ENCODE measurements around the gene CFAP46. TPM values are rescaled to one million over a fixed set of nuclear protein-coding genes. Genes with fewer than 3 reads are reported as not detected.

Gene CFAP46
- total and polyA plus RNA-seq, 4 donors, result 0.33 to 0.59 (median 0.42) TPM

DNA sequence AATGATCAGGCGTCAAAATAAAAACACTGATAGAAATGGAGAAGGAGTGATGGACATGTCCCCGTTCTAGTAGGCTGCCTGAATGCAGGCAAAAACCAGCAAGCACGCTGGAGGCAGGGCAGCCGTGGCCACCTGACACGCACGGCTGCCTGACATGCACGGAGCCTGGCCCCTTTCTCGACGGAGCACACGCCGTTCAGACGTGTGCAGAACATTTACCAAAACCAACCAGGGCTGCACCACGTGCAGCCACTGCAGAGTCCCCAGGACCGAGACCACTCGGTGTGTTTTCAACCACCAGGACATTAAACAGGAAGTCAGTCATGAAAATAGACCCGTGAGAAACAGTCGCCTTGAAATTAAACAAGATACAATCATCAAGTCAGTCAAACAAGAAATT is 94.5 kb downstream of the CFAP46 start (continued):
- TF ChIP-seq NR2F2 (IDR thresholded peaks at IDR 0.05), result no peak
- TF ChIP-seq, protein P1, sequence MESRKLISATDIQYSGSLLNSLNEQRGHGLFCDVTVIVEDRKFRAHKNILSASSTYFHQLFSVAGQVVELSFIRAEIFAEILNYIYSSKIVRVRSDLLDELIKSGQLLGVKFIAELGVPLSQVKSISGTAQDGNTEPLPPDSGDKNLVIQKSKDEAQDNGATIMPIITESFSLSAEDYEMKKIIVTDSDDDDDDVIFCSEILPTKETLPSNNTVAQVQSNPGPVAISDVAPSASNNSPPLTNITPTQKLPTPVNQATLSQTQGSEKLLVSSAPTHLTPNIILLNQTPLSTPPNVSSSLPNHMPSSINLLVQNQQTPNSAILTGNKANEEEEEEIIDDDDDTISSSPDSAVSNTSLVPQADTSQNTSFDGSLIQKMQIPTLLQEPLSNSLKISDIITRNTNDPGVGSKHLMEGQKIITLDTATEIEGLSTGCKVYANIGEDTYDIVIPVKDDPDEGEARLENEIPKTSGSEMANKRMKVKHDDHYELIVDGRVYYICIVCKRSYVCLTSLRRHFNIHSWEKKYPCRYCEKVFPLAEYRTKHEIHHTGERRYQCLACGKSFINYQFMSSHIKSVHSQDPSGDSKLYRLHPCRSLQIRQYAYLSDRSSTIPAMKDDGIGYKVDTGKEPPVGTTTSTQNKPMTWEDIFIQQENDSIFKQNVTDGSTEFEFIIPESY (IDR thresholded peaks at IDR 0.05), result no peak
- TF ChIP-seq TAF1 (conservative IDR thresholded peaks at IDR 0.05), result no peak

GRCh38 chr10:132847416-132847777 is 95.0 kb downstream of the CFAP46 start:
- H3K27ac ChIP-seq (ENCODE audit: low read depth in 1 of 2, low read length in 2 of 2), result no peak overlapping the region
- H3K9ac ChIP-seq (ENCODE audit: low read depth in 1 of 2, low read length in 2 of 2), result no peak overlapping the region
- no peaks in the 10 kb centered on the region for H3K4me1 ChIP-seq (ENCODE audit: control insufficient read depth in 4 of 4, insufficient read depth in 4 of 4, low read length in 3 of 4)
- peaks cover 4 to 14% (median 7%) of the 10 kb centered on the region in 4 donors for H3K9me3 ChIP-seq (ENCODE audit: control insufficient read depth in 4 of 4, low read length in 3 of 4)
- TF ChIP-seq HNF4A (conservative IDR thresholded peaks at IDR 0.05), result no peak
- no peak for TF ChIP-seq RXRA (IDR thresholded peaks at IDR 0.05)
- TF ChIP-seq, protein P1 (IDR thresholded peaks at IDR 0.05), result no peak
- TF ChIP-seq, protein P2, sequence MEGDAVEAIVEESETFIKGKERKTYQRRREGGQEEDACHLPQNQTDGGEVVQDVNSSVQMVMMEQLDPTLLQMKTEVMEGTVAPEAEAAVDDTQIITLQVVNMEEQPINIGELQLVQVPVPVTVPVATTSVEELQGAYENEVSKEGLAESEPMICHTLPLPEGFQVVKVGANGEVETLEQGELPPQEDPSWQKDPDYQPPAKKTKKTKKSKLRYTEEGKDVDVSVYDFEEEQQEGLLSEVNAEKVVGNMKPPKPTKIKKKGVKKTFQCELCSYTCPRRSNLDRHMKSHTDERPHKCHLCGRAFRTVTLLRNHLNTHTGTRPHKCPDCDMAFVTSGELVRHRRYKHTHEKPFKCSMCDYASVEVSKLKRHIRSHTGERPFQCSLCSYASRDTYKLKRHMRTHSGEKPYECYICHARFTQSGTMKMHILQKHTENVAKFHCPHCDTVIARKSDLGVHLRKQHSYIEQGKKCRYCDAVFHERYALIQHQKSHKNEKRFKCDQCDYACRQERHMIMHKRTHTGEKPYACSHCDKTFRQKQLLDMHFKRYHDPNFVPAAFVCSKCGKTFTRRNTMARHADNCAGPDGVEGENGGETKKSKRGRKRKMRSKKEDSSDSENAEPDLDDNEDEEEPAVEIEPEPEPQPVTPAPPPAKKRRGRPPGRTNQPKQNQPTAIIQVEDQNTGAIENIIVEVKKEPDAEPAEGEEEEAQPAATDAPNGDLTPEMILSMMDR (IDR thresholded peaks at IDR 0.05; ENCODE audit: low read depth, low read length, missing input control), result no peak
- TF ChIP-seq FOXA2 (IDR thresholded peaks at IDR 0.05), result no peak
- TF ChIP-seq MAX (IDR thresholded peaks at IDR 0.05), result no peak
- TF ChIP-seq TAF1 (conservative IDR thresholded peaks at IDR 0.05), result no peak
- TF ChIP-seq HNF4G (IDR thresholded peaks at IDR 0.05), result no peak
- DNase-seq (ENCODE audit: low spot score), result no peak
- no peak overlapping the region for H3K4me3 ChIP-seq (ENCODE audit: low read depth in 1 of 3, low read length in 3 of 3)
- 73% methylated on average over 10 of the region's 10 CpGs for WGBS
- H3K27me3 ChIP-seq (ENCODE audit: control insufficient read depth in 4 of 4, insufficient read depth in 4 of 4, low read length in 3 of 4), result peaks cover 0 to 4% (median 0%) of the 10 kb centered on the region in 4 donors
- H3K36me3 ChIP-seq (ENCODE audit: control insufficient read depth in 4 of 4, insufficient read depth in 3 of 4, low read depth in 1 of 4, low read length in 3 of 4), result no peaks in the 10 kb centered on the region

- Histone ChIP-seq H3K27me3 (ENCODE audit: control insufficient read depth in 4 of 4, insufficient read depth in 4 of 4, low read length in 3 of 4) (peaks cover 0 to 4% (median 0%) of the 10 kb centered on the region in 4 donors), H3K9me3 (ENCODE audit: control insufficient read depth in 4 of 4, low read length in 3 of 4) (peaks cover 9 to 17% (median 11%) of the 10 kb centered on the region in 4 donors), H3K27ac (ENCODE audit: low read depth in 1 of 2, low read length in 2 of 2) (no peak overlapping the region), H3K36me3 (ENCODE audit: control insufficient read depth in 4 of 4, insufficient read depth in 3 of 4, low read depth in 1 of 4, low read length in 3 of 4) (no peaks in the 10 kb centered on the region), H3K4me3 (ENCODE audit: low read depth in 1 of 3, low read length in 3 of 3) (no peak overlapping the region), H3K9ac (ENCODE audit: low read depth in 1 of 2, low read length in 2 of 2) (no peak overlapping the region), H3K4me1 (ENCODE audit: control insufficient read depth in 4 of 4, insufficient read depth in 4 of 4, low read length in 3 of 4) (no peaks in the 10 kb centered on the region)
- TF ChIP-seq, protein P3, sequence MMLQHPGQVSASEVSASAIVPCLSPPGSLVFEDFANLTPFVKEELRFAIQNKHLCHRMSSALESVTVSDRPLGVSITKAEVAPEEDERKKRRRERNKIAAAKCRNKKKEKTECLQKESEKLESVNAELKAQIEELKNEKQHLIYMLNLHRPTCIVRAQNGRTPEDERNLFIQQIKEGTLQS (IDR thresholded peaks at IDR 0.05), result no peak
- TF ChIP-seq SP1 (IDR thresholded peaks at IDR 0.05) (no peak), FOXA1 (IDR thresholded peaks at IDR 0.05) (no peak), TAF1 (conservative IDR thresholded peaks at IDR 0.05) (no peak), JUND (IDR thresholded peaks at IDR 0.05) (no peak), FOXA2 (IDR thresholded peaks at IDR 0.05) (no peak), MAX (IDR thresholded peaks at IDR 0.05) (no peak), RAD21 (IDR thresholded peaks at IDR 0.05) (no peak), NR2F2 (IDR thresholded peaks at IDR 0.05) (no peak), RXRA (IDR thresholded peaks at IDR 0.05) (no peak)
- DNase-seq (ENCODE audit: low spot score), result no peak
- 88% methylated on average over 27 of the region's 27 CpGs for WGBS
Measured at GRCh38 chr10:132846631-132847415, 95.5 kb downstream of the CFAP46 start.

Data from liver (tissue), 9 donors.